ENCODE data around the gene TNN.
"Not testable (repeated sequence)": the region's sequence is repeated elsewhere in the genome, so short reads cannot be mapped to it uniquely, and the experiment has no call there.

The TNN gene

GRCh38 chr1:175067362-175068106 lies at the start of gene TNN:
TNN (plus strand) TSS chr1:175067833; CDS start chr1:175077419, 9,586 bp downstream.
- no peak for DNase-seq (ENCODE audit: low spot score)

GRCh38 chr1:175019524-175019923 lies 48.1 kb upstream of the TNN start:
- DNase-seq (ENCODE audit: low spot score) = no peak

GRCh38 chr1:175023043-175023921 lies 44.4 kb upstream of the TNN start, which contains the start of gene MRPS14:
MRPS14 (minus strand) TSS chr1:175023425; CDS start chr1:175023408, 17 bp downstream.
- DNase-seq (ENCODE audit: low spot score) = peak; percentile 97

GRCh38 chr1:175023922-175024242 lies 43.8 kb upstream of the TNN start:
- not testable (repeated sequence) for DNase-seq (ENCODE audit: low spot score)

GRCh38 chr1:175024773-175025172 lies 42.9 kb upstream of the TNN start:
- no peak for DNase-seq (ENCODE audit: low spot score)

- no peak for DNase-seq (ENCODE audit: low spot score)
Measured at GRCh38 chr1:175033953-175034352, 33.7 kb upstream of the TNN start.

- no peak for DNase-seq (ENCODE audit: low spot score)
Measured at GRCh38 chr1:175034775-175035174, 32.9 kb upstream of the TNN start.

- DNase-seq (ENCODE audit: low spot score) = no peak
Measured at GRCh38 chr1:175035865-175036264, 31.8 kb upstream of the TNN start.

- no peak for DNase-seq (ENCODE audit: low spot score)
Measured at GRCh38 chr1:175036476-175036875, 31.2 kb upstream of the TNN start.

- DNase-seq (ENCODE audit: low spot score) = no peak
Measured at GRCh38 chr1:175037416-175037815, 30.2 kb upstream of the TNN start.

- no peak for DNase-seq (ENCODE audit: low spot score)
Measured at GRCh38 chr1:175040324-175040879, 27.2 kb upstream of the TNN start.

- no peak for DNase-seq (ENCODE audit: low spot score)
Measured at GRCh38 chr1:175042650-175043049, 25.0 kb upstream of the TNN start.

- DNase-seq (ENCODE audit: low spot score) = no peak
Measured at GRCh38 chr1:175043824-175044223, 23.8 kb upstream of the TNN start.

GRCh38 chr1:175044591-175044990 lies 23.0 kb upstream of the TNN start:
- not testable (repeated sequence) for DNase-seq (ENCODE audit: low spot score)

- DNase-seq (ENCODE audit: low spot score) = no peak
Measured at GRCh38 chr1:175045097-175045496, 22.5 kb upstream of the TNN start.

- DNase-seq (ENCODE audit: low spot score) = no peak
Measured at GRCh38 chr1:175045519-175045918, 22.1 kb upstream of the TNN start.

GRCh38 chr1:175050992-175051391 lies 16.6 kb upstream of the TNN start:
- DNase-seq (ENCODE audit: low spot score) = no peak

- DNase-seq (ENCODE audit: low spot score) = no peak
Measured at GRCh38 chr1:175054736-175055135, 12.9 kb upstream of the TNN start.

- no peak for DNase-seq (ENCODE audit: low spot score)
Measured at GRCh38 chr1:175062339-175062738, 5.3 kb upstream of the TNN start.

GRCh38 chr1:175062858-175063257 lies 4.8 kb upstream of the TNN start:
- DNase-seq (ENCODE audit: low spot score) = no peak

GRCh38 chr1:175070818-175071217 lies 3.2 kb downstream of the TNN start:
- DNase-seq (ENCODE audit: low spot score) = no peak

- no peak for DNase-seq (ENCODE audit: low spot score)
Measured at GRCh38 chr1:175071276-175071943, 3.8 kb downstream of the TNN start.

Data from hematopoietic multipotent progenitor cell treated with erythropoietin and hydrocortisone succinate and interleukin-3 and kit ligand, for 15 days (in vitro differentiated cells).